ENCODE data around the gene CCL17. TPM values are rescaled to one million over a fixed set of nuclear protein-coding genes. Genes with fewer than 3 reads are reported as not detected.

Gene CCL17
- total and polyA plus RNA-seq, 4 donors, result 3.1 to 39.3 (median 3.5) TPM; not detected in 1

- 78 to 89% methylated on average over 8 of the region's 8 CpGs for WGBS, 2 donors
- H3K4me3 ChIP-seq, result no peak overlapping the region
- no peak for ATAC-seq (ENCODE audit: insufficient read depth, low FRiP score)
- peaks cover 2 to 11% (median 6%) of the 10 kb centered on the region in 5 donors for H3K4me1 ChIP-seq (ENCODE audit: control insufficient read depth in 5 of 5, insufficient read depth in 5 of 5, low read length in 5 of 5)
- TF ChIP-seq, protein P1, sequence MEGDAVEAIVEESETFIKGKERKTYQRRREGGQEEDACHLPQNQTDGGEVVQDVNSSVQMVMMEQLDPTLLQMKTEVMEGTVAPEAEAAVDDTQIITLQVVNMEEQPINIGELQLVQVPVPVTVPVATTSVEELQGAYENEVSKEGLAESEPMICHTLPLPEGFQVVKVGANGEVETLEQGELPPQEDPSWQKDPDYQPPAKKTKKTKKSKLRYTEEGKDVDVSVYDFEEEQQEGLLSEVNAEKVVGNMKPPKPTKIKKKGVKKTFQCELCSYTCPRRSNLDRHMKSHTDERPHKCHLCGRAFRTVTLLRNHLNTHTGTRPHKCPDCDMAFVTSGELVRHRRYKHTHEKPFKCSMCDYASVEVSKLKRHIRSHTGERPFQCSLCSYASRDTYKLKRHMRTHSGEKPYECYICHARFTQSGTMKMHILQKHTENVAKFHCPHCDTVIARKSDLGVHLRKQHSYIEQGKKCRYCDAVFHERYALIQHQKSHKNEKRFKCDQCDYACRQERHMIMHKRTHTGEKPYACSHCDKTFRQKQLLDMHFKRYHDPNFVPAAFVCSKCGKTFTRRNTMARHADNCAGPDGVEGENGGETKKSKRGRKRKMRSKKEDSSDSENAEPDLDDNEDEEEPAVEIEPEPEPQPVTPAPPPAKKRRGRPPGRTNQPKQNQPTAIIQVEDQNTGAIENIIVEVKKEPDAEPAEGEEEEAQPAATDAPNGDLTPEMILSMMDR (IDR thresholded peaks at IDR 0.05; ENCODE audit: control extremely low read depth, extremely low read depth), result no peak
- no peaks in the 10 kb centered on the region for H3K9me3 ChIP-seq (ENCODE audit: control insufficient read depth in 4 of 4, insufficient read depth in 3 of 4, low read length in 3 of 4)
- no peak for DNase-seq
- H3K27ac ChIP-seq (ENCODE audit: low read depth in 1 of 2, low read length in 1 of 2), result no peak overlapping the region
- peaks cover 0 to 8% (median 0%) of the 10 kb centered on the region in 4 donors for H3K36me3 ChIP-seq (ENCODE audit: control insufficient read depth in 4 of 4, insufficient read depth in 4 of 4, low read length in 4 of 4)
- H3K9ac ChIP-seq (ENCODE audit: insufficient read depth in 1 of 2, low read length in 2 of 2), result no peak overlapping the region
- H3K27me3 ChIP-seq (ENCODE audit: control insufficient read depth in 3 of 3, insufficient read depth in 3 of 3, low read length in 2 of 3), result no peaks in the 10 kb centered on the region
These were observed 21.0 kb upstream of the CCL17 start for GRCh38 chr16:57383276-57384247.

DNA sequence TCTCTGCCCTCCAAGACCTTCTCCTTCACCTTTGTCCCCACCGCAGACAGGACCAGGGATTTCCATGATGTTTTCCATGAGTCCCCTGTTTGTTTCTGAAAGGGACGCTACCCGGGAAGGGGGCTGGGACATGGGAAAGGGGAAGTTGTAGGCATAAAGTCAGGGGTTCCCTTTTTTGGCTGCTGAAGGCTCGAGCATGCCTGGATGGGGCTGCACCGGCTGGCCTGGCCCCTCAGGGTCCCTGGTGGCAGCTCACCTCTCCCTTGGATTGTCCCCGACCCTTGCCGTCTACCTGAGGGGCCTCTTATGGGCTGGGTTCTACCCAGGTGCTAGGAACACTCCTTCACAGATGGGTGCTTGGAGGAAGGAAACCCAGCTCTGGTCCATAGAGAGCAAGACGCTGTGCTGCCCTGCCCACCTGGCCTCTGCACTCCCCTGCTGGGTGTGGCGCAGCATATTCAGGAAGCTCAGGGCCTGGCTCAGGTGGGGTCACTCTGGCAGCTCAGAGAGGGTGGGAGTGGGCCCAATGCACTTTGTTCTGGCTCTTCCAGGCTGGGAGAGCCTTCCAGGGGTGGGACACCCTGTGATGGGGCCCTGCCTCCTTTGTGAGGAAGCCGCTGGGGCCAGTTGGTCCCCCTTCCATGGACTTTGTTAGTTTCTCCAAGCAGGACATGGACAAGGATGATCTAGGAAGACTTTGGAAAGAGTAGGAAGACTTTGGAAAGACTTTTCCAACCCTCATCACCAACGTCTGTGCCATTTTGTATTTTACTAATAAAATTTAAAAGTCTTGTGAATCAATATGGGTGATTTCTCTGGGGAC lies 20.1 kb upstream of the CCL17 start:
- TF ChIP-seq, protein P1 (IDR thresholded peaks at IDR 0.05; ENCODE audit: control extremely low read depth, extremely low read depth), result no peak
- Histone ChIP-seq H3K9ac (ENCODE audit: insufficient read depth in 1 of 2, low read length in 2 of 2) (no peak overlapping the region), H3K27ac (ENCODE audit: low read depth in 1 of 2, low read length in 1 of 2) (no peak overlapping the region), H3K36me3 (ENCODE audit: control insufficient read depth in 4 of 4, insufficient read depth in 4 of 4, low read length in 4 of 4) (peaks cover 0 to 8% (median 0%) of the 10 kb centered on the region in 4 donors), H3K4me1 (ENCODE audit: control insufficient read depth in 5 of 5, insufficient read depth in 5 of 5, low read length in 5 of 5) (peaks cover 2 to 13% (median 6%) of the 10 kb centered on the region in 5 donors), H3K9me3 (ENCODE audit: control insufficient read depth in 4 of 4, insufficient read depth in 3 of 4, low read length in 3 of 4) (no peaks in the 10 kb centered on the region), H3K27me3 (ENCODE audit: control insufficient read depth in 3 of 3, insufficient read depth in 3 of 3, low read length in 2 of 3) (no peaks in the 10 kb centered on the region), H3K4me3 (no peak overlapping the region)
- no peak for DNase-seq
- no peak for ATAC-seq (ENCODE audit: insufficient read depth, low FRiP score)
- 39 to 61% methylated on average over 11 of the region's 11 CpGs for WGBS, 2 donors

DNA sequence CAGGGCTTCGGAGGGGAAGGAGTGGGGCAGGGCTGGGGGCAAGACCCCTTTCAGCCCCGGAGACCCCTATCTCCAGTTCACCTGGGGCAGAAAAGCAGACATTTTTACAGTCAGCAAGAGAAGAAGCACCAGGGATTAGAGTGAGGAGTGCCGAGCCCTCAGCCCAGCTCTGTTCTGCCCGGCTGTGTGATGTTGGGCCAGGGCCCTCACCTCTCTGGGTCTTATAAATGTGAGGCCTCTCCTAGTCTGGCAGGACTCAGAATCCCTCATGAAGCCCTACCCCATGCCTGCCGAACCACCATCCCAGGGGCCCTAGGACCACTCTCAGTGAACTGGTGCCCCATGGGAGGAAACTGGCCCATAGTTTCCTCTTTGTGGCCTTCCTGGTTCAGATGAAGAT lies 19.5 kb upstream of the CCL17 start:
- TF ChIP-seq, protein P1 (IDR thresholded peaks at IDR 0.05; ENCODE audit: control extremely low read depth, extremely low read depth), result no peak
- no peak overlapping the region for H3K9ac ChIP-seq (ENCODE audit: insufficient read depth in 1 of 2, low read length in 2 of 2)
- no peak overlapping the region for H3K27ac ChIP-seq (ENCODE audit: low read depth in 1 of 2, low read length in 1 of 2)
- H3K36me3 ChIP-seq (ENCODE audit: control insufficient read depth in 4 of 4, insufficient read depth in 4 of 4, low read length in 4 of 4), result peaks cover 0 to 8% (median 0%) of the 10 kb centered on the region in 4 donors
- no peak for DNase-seq
- no peaks in the 10 kb centered on the region for H3K27me3 ChIP-seq (ENCODE audit: control insufficient read depth in 3 of 3, insufficient read depth in 3 of 3, low read length in 2 of 3)
- H3K4me1 ChIP-seq (ENCODE audit: control insufficient read depth in 5 of 5, insufficient read depth in 5 of 5, low read length in 5 of 5), result peaks cover 0 to 13% (median 6%) of the 10 kb centered on the region in 5 donors
- ATAC-seq (ENCODE audit: insufficient read depth, low FRiP score), result no peak
- no peak overlapping the region for H3K4me3 ChIP-seq
- no peaks in the 10 kb centered on the region for H3K9me3 ChIP-seq (ENCODE audit: control insufficient read depth in 4 of 4, insufficient read depth in 3 of 4, low read length in 3 of 4)
- 84 to 96% methylated on average over 5 of the region's 5 CpGs for WGBS, 2 donors

All from lung (tissue), 12 donors.